Peyer's patch (tissue), 4 donors: Measurements from ENCODE around the gene SNRNP70. TPM values are rescaled to one million over a fixed set of nuclear protein-coding genes. Genes with fewer than 3 reads are reported as not detected.
"Not testable (repeated sequence)": the region's sequence is repeated elsewhere in the genome, so short reads cannot be mapped to it uniquely, and the experiment has no call there.

Experiments used
- DNase-seq, 3 donors: peaks; one replicate each; pipeline ENCODE4 v3.0.0-alpha.2; 2017 to 2019
- H3K27ac ChIP-seq, 4 donors: fragments of 200-600 bp; sonication (generic); one replicate each; pipeline ENCODE4 v1.5.1; 2016 to 2019
- H3K27me3 ChIP-seq, 2 donors: fragments of 200-600 bp; sonication (generic); one replicate each; pipeline ENCODE4 v1.5.1; 2019
- H3K36me3 ChIP-seq, 3 donors: fragments of 200-600 bp; sonication (generic); one replicate each; pipeline ENCODE4 v1.5.1; 2016 to 2019
- H3K4me1 ChIP-seq, 4 donors: fragments of 200-600 bp; sonication (generic); one replicate each; pipeline ENCODE4 v1.5.1; 2016 to 2019
- H3K4me3 ChIP-seq, 4 donors: fragments of 200-600 bp; sonication (generic); 1 replicate in 3 of 4; 2 replicates in 1 of 4; pipeline ENCODE4 v1.5.1; 2016 to 2019; ENCODE audit warnings: mild to moderate bottlenecking in 1 of 4
- H3K9me3 ChIP-seq, 4 donors: fragments of 200-600 bp; sonication (generic); one replicate each; pipeline ENCODE4 v1.5.1; 2016 to 2019; ENCODE audit warnings: mild to moderate bottlenecking in 1 of 4
- POLR2A ChIP-seq, 2 donors: fragments of 450-650 bp; IDR thresholded peaks; one replicate each; pipeline ENCODE4 v1.5.1; 2017; ENCODE audit warnings: antibody characterized with exemption in 2 of 2, mild to moderate bottlenecking in 2 of 2, moderate library complexity in 2 of 2
- total RNA-seq, 4 donors: library from RNA; depleted of rRNA; stranded (reverse); fragments of >200 nt; gene quantifications; one replicate each; pipeline ENCODE4 v1.1.0, GENCODE V29; 2016
- TF ChIP-seq, protein P1 (sequence below), 6 experiments: fragments of 450-650 bp in 4 of 6; fragments of 200-600 bp in 2 of 6; sonication (generic) in 1 of 6; IDR thresholded peaks; one replicate each; pipeline ENCODE4 v1.5.1; 2017 to 2019; ENCODE audit warnings: antibody characterized with exemption in 6 of 6, mild to moderate bottlenecking in 3 of 6, moderate library complexity in 1 of 6

The SNRNP70 gene
- total RNA-seq, 4 donors from 2014 or later: 240 to 520 (median 395) TPM

- no peaks in the 10 kb centered on the region for H3K27me3 ChIP-seq
- no peak overlapping the region for H3K4me3 ChIP-seq
- H3K9me3 ChIP-seq: no peaks in the 10 kb centered on the region
- no peak overlapping the region for H3K27ac ChIP-seq
- DNase-seq: no peak
- no peak for TF ChIP-seq POLR2A (IDR thresholded peaks at IDR 0.05)
- peaks cover 2 to 36% (median 12%) of the 10 kb centered on the region in 4 donors for H3K4me1 ChIP-seq
- no peaks in the 10 kb centered on the region for H3K36me3 ChIP-seq
Observed at GRCh38 chr19:49120868-49121267, 35.6 kb downstream of the SNRNP70 start.

GRCh38 chr19:49121841-49122240, 36.6 kb downstream of the SNRNP70 start:
- not testable (repeated sequence) for H3K9me3 ChIP-seq, DNase-seq, H3K36me3 ChIP-seq

GRCh38 chr19:49123285-49123684, 38.0 kb downstream of the SNRNP70 start:
- H3K27ac ChIP-seq, H3K27me3 ChIP-seq, DNase-seq, H3K36me3 ChIP-seq, H3K9me3 ChIP-seq, H3K4me3 ChIP-seq: not testable (repeated sequence)
- H3K4me1 ChIP-seq: peaks cover 0 to 27% (median 11%) of the 10 kb centered on the region in 4 donors

More at GRCh38 chr19:49121841-49122240, 36.6 kb downstream of the SNRNP70 start:
- H3K4me3 ChIP-seq, H3K27ac ChIP-seq, H3K27me3 ChIP-seq: not testable (repeated sequence)
- H3K4me1 ChIP-seq: peaks cover 2 to 32% (median 12%) of the 10 kb centered on the region in 4 donors

DNA sequence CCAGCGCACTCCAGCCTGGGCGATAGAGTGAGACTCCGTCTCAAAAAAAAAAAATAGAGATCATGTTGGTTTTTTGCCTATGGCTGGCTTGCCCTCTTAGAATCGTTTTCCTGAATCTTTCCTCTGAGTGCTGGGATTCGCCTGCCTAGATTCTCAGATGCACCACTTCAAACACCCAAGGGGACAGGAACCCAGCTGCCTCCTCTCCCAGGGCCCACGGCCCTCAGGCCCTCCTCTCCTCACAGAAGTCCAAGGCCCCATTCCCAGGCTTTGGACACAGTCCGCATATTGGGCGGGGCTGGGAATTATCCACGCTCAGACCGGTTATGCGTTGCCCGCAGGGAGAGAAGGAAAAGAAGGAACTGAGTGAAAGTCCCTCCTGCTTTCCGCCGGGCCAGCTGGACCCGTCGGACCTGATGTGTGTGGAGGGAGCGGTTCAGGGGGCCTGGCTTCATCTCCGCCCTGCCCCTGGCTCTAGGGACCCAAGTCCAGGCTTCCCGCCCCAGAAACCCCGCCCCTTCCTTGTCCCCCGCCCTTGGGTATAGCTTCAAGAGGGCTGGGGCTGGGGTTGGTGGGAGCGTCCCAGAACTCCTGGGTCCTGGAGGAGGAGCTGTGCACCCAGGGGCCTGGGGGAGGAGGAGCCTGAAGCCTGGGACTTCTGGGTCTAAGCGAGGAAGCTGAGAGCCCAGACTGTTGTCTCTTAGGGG, 39.9 kb downstream of the SNRNP70 start:
- Histone ChIP-seq H3K36me3 (no peaks in the 10 kb centered on the region), H3K9me3 (no peaks in the 10 kb centered on the region), H3K27me3 (no peaks in the 10 kb centered on the region), H3K4me3 (peak overlapping the region in 1 of 4 donors; percentile 30), H3K27ac (peak overlapping the region in 3 of 4 donors; percentile 34 to 50 (median 46)), H3K4me1 (peaks cover 0 to 21% (median 6%) of the 10 kb centered on the region in 4 donors)
- TF ChIP-seq POLR2A (IDR thresholded peaks at IDR 0.05): peak in 1 of 2 donors; percentile 38
- TF ChIP-seq, protein P1, sequence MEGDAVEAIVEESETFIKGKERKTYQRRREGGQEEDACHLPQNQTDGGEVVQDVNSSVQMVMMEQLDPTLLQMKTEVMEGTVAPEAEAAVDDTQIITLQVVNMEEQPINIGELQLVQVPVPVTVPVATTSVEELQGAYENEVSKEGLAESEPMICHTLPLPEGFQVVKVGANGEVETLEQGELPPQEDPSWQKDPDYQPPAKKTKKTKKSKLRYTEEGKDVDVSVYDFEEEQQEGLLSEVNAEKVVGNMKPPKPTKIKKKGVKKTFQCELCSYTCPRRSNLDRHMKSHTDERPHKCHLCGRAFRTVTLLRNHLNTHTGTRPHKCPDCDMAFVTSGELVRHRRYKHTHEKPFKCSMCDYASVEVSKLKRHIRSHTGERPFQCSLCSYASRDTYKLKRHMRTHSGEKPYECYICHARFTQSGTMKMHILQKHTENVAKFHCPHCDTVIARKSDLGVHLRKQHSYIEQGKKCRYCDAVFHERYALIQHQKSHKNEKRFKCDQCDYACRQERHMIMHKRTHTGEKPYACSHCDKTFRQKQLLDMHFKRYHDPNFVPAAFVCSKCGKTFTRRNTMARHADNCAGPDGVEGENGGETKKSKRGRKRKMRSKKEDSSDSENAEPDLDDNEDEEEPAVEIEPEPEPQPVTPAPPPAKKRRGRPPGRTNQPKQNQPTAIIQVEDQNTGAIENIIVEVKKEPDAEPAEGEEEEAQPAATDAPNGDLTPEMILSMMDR (IDR thresholded peaks at IDR 0.05): no peak
- DNase-seq: peak in 2 of 3 donors; percentile 79 to 88

GRCh38 chr19:49126575-49126974, 41.3 kb downstream of the SNRNP70 start:
- no peak overlapping the region for H3K27ac ChIP-seq
- H3K4me1 ChIP-seq: peaks cover 0 to 19% (median 5%) of the 10 kb centered on the region in 4 donors
- H3K9me3 ChIP-seq: no peaks in the 10 kb centered on the region
- DNase-seq: no peak
- H3K27me3 ChIP-seq: no peaks in the 10 kb centered on the region
- no peaks in the 10 kb centered on the region for H3K36me3 ChIP-seq
- no peak overlapping the region for H3K4me3 ChIP-seq
- TF ChIP-seq POLR2A (IDR thresholded peaks at IDR 0.05): no peak
- TF ChIP-seq, protein P1 (IDR thresholded peaks at IDR 0.05): no peak

DNA sequence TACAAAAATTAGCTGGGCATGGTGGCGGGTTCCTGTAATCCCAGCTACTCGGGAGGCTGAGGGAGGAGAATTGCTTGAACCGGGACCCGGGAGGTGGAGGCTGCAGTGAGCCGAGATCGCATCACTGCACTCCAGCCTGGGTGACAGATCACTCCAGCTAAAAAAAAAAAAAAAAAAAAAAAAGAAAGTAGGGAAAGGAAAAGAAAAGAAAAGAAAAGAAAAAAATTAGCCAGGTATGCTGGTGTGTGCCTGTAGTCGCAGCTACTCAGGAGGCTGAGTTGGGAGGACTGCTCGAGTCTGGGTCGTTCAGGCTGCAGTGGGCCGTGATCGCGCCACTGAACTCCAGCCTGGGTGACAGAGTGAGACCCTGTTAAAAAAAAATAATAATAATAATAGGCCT, 42.0 kb downstream of the SNRNP70 start:
- peak overlapping the region in 3 of 4 donors; percentile 24 to 45 (median 41) for H3K4me3 ChIP-seq
- peak overlapping the region in 1 of 4 donors; percentile 84 for H3K27ac ChIP-seq
- not testable (repeated sequence) for H3K9me3 ChIP-seq, H3K36me3 ChIP-seq, H3K27me3 ChIP-seq, DNase-seq
- H3K4me1 ChIP-seq: peaks cover 0 to 19% (median 5%) of the 10 kb centered on the region in 4 donors

DNA sequence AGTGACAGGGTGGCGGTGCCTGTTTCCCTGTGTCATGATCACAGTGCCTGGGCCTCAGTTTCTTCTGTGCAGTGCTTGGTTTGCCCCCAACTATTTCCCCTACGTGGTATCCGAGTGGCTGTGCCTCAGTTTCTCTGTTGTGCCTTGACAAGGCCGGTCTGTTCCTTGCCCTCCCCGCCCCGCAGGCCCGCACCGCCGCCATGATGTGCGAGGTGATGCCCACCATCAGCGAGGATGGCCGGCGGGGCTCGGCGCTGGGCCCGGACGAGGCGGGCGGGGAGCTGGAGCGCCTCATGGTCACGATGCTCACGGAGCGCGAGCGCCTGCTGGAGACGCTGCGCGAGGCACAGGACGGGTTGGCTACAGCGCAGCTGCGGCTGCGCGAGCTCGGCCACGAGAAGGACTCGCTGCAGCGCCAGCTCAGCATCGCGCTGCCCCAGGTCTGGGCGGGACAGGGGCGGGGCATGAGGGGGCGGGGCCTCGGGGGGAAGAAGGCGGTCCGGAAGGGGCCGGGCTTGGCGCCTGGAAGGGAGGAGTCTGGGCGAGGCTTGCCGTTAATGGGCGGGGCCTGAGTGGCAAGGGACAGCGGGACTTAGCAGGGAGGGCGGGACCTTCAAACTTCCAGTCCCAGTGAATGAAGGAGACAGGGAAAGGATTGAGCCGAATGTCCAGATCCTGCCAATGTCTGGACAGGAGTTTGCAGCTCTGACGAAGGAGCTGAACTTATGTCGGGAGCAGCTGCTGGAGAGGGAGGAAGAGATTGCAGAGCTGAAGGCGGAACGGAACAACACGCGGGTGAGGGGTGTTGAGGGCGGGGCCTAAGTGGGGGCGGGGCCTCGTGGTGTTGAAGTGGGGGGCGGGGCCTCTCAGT, 42.7 kb downstream of the SNRNP70 start:
- TF ChIP-seq, protein P1 (IDR thresholded peaks at IDR 0.05): peak in 3 of 6 experiments; percentile 45 to 58 (median 50)
- no peak for TF ChIP-seq POLR2A (IDR thresholded peaks at IDR 0.05)
- peak; percentile 92 to 99 (median 97) for DNase-seq
- H3K27ac ChIP-seq: peak overlapping the region in 3 of 4 donors; percentile 72 to 84 (median 74)
- H3K27me3 ChIP-seq: no peaks in the 10 kb centered on the region
- no peaks in the 10 kb centered on the region for H3K36me3 ChIP-seq
- no peaks in the 10 kb centered on the region for H3K9me3 ChIP-seq
- peaks cover 0 to 21% (median 5%) of the 10 kb centered on the region in 4 donors for H3K4me1 ChIP-seq
- H3K4me3 ChIP-seq: peak overlapping the region; percentile 24 to 53 (median 46)
